Keratinocyte (primary cell): ENCODE data around the gene NOD1.

ENCODE experiments used
- EZH2 ChIP-seq: IDR thresholded peaks from one replicate; pipeline ENCODE4 v1.6.1; 2012; ENCODE audit warnings: inconsistent platforms, mild to moderate bottlenecking, low read length, moderate library complexity
- TF ChIP-seq, protein P1 (sequence below), 3 experiments: IDR thresholded peaks in 1 of 3; conservative IDR thresholded peaks in 1 of 3; optimal IDR thresholded peaks in 1 of 3; 2 replicates in 2 of 3; 3 replicates in 1 of 3; pipeline versions ENCODE3 to v1.5.1; 2011; ENCODE audit warnings: low read length in 3 of 3, mild to moderate bottlenecking in 3 of 3, moderate library complexity in 2 of 3, control low read depth in 1 of 3, inconsistent platforms in 1 of 3; ENCODE audit not compliant: insufficient read depth in 2 of 3; ENCODE audit errors: extremely low read depth in 1 of 3

DNA sequence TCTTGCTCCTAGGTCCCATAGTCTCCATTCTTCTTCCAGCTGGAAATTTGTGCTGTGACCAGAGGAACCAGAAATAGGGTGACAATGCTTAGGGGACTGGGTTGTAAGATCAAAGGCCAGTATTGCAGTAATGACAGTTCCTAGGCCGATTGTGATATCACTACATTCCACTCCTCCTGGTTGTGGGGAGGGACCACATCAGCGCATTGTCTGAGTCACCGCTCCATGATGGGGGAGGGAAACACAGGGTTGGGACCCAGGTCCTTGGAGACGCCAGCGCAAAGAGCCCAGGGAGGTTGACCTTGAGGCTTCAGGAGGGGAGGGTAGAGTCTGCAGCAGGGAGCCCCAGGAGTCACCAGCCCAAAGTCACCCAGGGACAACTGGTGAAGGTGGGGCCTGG is 46.8 kb upstream of the NOD1 start:
- TF ChIP-seq, protein P1, sequence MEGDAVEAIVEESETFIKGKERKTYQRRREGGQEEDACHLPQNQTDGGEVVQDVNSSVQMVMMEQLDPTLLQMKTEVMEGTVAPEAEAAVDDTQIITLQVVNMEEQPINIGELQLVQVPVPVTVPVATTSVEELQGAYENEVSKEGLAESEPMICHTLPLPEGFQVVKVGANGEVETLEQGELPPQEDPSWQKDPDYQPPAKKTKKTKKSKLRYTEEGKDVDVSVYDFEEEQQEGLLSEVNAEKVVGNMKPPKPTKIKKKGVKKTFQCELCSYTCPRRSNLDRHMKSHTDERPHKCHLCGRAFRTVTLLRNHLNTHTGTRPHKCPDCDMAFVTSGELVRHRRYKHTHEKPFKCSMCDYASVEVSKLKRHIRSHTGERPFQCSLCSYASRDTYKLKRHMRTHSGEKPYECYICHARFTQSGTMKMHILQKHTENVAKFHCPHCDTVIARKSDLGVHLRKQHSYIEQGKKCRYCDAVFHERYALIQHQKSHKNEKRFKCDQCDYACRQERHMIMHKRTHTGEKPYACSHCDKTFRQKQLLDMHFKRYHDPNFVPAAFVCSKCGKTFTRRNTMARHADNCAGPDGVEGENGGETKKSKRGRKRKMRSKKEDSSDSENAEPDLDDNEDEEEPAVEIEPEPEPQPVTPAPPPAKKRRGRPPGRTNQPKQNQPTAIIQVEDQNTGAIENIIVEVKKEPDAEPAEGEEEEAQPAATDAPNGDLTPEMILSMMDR (optimal IDR thresholded peaks at IDR 0.05 in 1 of 3, IDR thresholded peaks at IDR 0.05 in 1 of 3, conservative IDR thresholded peaks at IDR 0.05 in 1 of 3; ENCODE audit: extremely low read depth in 1 of 3, insufficient read depth in 2 of 3, low read length in 3 of 3) = no peak
- TF ChIP-seq EZH2 = no peak
